RWPE2 (cell line): ENCODE results near the gene ALLC.

Source experiments
- ATAC-seq: fragments of 200-7000 bp; cut with Tn5 transposase; 3 replicates; pipeline ENCODE4 v1.9.1; 2021; ENCODE audit warnings: low read depth
- DNase-seq: peaks from one replicate; pipeline ENCODE4 v3.0.0-alpha.2; 2020; ENCODE audit warnings: low spot score
- H3K27ac ChIP-seq: fragments of 450-650 bp; 2 replicates; pipeline ENCODE4 v1.5.1; 2017; ENCODE audit warnings: mild to moderate bottlenecking; ENCODE audit not compliant: poor library complexity, severe bottlenecking
- H3K27me3 ChIP-seq: fragments of 250-450 bp; sonication (Bioruptor Pico); 2 replicates; pipeline ENCODE4 v1.5.1; 2021; ENCODE audit warnings: mild to moderate bottlenecking, moderate library complexity; ENCODE audit not compliant: insufficient read depth, poor library complexity, severe bottlenecking
- H3K36me3 ChIP-seq: fragments of 250-450 bp; sonication (Bioruptor Pico); 2 replicates; pipeline ENCODE4 v1.5.1; 2020; ENCODE audit warnings: low read depth, mild to moderate bottlenecking, moderate library complexity
- H3K4me1 ChIP-seq: fragments of 250-450 bp; sonication (Bioruptor Pico); 2 replicates; pipeline ENCODE4 v1.5.1; 2021; ENCODE audit warnings: mild to moderate bottlenecking, moderate library complexity; ENCODE audit not compliant: insufficient read depth, poor library complexity, severe bottlenecking
- H3K4me3 ChIP-seq: fragments of 250-450 bp; sonication (Bioruptor Pico); 2 replicates; pipeline ENCODE4 v1.5.1; 2021; ENCODE audit warnings: mild to moderate bottlenecking, moderate library complexity; ENCODE audit not compliant: severe bottlenecking
- H3K9me3 ChIP-seq: fragments of 250-450 bp; sonication (Bioruptor Pico); 2 replicates; pipeline ENCODE4 v1.5.1; 2021; ENCODE audit warnings: mild to moderate bottlenecking, moderate library complexity; ENCODE audit not compliant: severe bottlenecking
- TF ChIP-seq, protein P1 (sequence below): fragments of 450-650 bp; IDR thresholded peaks from one replicate; pipeline ENCODE4 v1.5.1; 2017; ENCODE audit warnings: mild to moderate bottlenecking, moderate library complexity; ENCODE audit not compliant: poor library complexity, severe bottlenecking

Gene ALLC

DNA sequence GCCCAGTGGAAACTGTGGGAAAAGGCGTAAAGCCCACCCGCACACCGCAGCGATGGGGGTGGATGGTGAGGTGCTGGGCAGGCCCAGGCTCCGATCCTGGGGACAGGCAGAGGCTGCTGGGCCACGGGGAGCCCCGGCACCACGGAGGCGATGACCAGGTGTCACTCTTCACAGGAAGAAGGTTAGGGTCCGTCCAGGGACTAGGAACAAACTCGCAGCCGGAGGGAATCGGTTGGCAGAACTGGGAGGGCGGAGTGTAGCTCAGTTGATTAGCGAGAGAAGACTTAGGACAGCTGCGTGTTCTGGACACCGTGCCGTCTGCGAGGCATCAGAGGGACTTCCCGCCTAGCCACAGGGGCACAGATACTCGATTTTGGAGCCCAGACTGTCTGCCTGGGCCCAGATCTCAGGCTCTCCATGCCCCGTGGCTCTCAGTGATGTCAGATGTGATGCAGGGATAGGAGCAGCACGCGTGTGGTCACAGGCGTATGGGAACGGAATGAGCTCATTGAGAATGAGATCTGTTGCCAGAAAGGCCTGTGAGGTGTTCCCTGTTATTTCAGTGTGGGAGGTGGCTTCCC, 16.1 kb upstream of the ALLC start:
- DNase-seq (peak; percentile 50), ATAC-seq (no peak)
- Histone ChIP-seq H3K27ac (no peak overlapping the region), H3K27me3 (no peaks in the 10 kb centered on the region), H3K36me3 (no peaks in the 10 kb centered on the region), H3K9me3 (no peaks in the 10 kb centered on the region), H3K4me1 (no peaks in the 10 kb centered on the region), H3K4me3 (no peak overlapping the region)
- TF ChIP-seq, protein P1, sequence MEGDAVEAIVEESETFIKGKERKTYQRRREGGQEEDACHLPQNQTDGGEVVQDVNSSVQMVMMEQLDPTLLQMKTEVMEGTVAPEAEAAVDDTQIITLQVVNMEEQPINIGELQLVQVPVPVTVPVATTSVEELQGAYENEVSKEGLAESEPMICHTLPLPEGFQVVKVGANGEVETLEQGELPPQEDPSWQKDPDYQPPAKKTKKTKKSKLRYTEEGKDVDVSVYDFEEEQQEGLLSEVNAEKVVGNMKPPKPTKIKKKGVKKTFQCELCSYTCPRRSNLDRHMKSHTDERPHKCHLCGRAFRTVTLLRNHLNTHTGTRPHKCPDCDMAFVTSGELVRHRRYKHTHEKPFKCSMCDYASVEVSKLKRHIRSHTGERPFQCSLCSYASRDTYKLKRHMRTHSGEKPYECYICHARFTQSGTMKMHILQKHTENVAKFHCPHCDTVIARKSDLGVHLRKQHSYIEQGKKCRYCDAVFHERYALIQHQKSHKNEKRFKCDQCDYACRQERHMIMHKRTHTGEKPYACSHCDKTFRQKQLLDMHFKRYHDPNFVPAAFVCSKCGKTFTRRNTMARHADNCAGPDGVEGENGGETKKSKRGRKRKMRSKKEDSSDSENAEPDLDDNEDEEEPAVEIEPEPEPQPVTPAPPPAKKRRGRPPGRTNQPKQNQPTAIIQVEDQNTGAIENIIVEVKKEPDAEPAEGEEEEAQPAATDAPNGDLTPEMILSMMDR = no peak

DNA sequence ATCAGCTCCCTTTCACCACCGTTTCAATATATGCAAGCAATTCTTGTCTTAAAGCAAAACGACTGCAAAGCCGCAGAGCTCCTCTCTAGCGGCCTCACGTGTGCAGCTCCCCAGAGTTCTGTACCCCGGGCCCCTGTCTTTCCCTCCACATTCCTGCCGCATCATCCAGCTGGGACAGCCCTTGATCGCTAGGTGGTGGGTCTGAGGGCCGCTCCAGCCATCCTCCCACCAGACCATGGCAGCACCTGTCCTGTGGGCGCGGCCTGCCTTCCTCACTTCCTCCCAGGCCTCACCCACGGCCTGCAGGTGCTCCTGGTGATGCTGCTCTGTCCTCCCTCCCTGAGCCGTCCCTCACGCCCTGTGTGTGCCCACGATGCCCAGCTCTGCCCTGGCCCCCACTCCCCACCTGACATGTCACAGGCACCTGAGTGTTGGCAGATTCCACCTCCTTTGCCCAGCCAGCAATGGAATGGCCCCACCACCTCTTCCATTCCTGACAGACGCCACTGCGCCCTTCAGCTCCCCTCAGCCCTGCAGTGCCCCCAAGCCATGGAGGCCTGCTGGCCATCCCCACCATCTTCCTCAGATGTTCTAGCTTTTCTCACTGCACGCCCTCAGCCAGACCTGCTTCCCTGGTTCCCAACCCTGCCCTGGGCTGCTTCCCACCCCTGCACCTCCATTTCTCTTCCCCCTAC, 15.3 kb upstream of the ALLC start:
- Histone ChIP-seq H3K9me3 (no peaks in the 10 kb centered on the region), H3K27ac (no peak overlapping the region), H3K27me3 (no peaks in the 10 kb centered on the region), H3K4me1 (no peaks in the 10 kb centered on the region), H3K4me3 (no peak overlapping the region), H3K36me3 (no peaks in the 10 kb centered on the region)
- DNase-seq (peak; percentile 29), ATAC-seq (no peak)
- TF ChIP-seq, protein P1 = no peak

DNA sequence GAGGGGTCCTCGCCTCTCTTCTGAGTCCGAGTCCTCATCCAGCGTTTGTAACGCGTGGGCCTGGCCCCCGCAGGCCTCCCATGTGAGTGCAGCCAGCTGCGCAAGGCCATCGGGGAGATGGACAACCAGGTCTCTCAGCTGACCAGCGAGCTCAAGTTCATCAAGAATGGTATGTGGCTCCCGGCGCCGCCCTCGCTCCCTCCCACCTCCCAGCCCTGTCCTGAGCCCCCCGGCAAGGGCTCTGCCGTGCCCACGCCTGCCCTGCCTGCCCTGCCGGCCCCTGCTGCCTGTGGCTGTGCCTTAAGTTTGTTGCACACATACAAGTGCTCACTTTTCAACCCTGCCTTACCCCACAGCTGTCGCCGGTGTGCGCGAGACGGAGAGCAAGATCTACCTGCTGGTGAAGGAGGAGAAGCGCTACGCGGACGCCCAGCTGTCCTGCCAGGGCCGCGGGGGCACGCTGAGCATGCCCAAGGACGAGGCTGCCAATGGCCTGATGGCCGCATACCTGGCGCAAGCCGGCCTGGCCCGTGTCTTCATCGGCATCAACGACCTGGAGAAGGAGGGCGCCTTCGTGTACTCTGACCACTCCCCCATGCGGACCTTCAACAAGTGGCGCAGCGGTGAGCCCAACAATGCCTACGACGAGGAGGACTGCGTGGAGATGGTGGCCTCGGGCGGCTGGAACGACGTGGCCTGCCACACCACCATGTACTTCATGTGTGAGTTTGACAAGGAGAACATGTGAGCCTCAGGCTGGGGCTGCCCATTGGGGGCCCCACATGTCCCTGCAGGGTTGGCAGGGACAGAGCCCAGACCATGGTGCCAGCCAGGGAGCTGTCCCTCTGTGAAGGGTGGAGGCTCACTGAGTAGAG, 14.4 kb upstream of the ALLC start:
- no peak overlapping the region for H3K4me3 ChIP-seq
- ATAC-seq (no peak), DNase-seq (peak; percentile 53)
- no peak overlapping the region for H3K27ac ChIP-seq
- no peaks in the 10 kb centered on the region for H3K4me1 ChIP-seq
- H3K36me3 ChIP-seq = no peaks in the 10 kb centered on the region
- no peaks in the 10 kb centered on the region for H3K9me3 ChIP-seq
- no peaks in the 10 kb centered on the region for H3K27me3 ChIP-seq
- TF ChIP-seq, protein P1 = no peak

DNA sequence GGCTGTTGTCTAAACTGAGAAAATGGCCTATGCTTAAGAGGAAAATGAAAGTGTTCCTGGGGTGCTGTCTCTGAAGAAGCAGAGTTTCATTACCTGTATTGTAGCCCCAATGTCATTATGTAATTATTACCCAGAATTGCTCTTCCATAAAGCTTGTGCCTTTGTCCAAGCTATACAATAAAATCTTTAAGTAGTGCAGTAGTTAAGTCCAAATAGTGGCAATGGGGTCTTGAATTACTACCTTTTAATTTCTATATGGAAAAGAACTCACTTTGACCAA, 13.8 kb upstream of the ALLC start:
- Histone ChIP-seq H3K4me3 (no peak overlapping the region), H3K36me3 (no peaks in the 10 kb centered on the region), H3K9me3 (no peaks in the 10 kb centered on the region), H3K27ac (no peak overlapping the region), H3K27me3 (no peaks in the 10 kb centered on the region), H3K4me1 (no peaks in the 10 kb centered on the region)
- DNase-seq (no peak), ATAC-seq (no peak)
- TF ChIP-seq, protein P1 = no peak
